Stimulated activated CD8-positive, alpha-beta memory T cell treated with anti-CD3 and anti-CD28 coated beads, Interleukin-15, amount 100 ng/mL, for 1 hour (primary cell): Measurements from ENCODE around the gene DYNLT4.

Experiments
- DNase-seq: peaks from one replicate; pipeline ENCODE4 v3.0.0-alpha.2; 2020; ENCODE audit warnings: low read depth

Gene DYNLT4

GRCh38 chr1:44757420-44757819 lies 49.7 kb downstream of the DYNLT4 start:
- no peak for DNase-seq
